Lung (tissue), 12 donors: ENCODE data around the gene KRTAP7-1. TPM values are rescaled to one million over a fixed set of nuclear protein-coding genes. Genes with fewer than 3 reads are reported as not detected.

Source experiments
- ATAC-seq: fragments of 200-7000 bp; cut with Tn5 transposase; one replicate; pipeline ENCODE4 v1.9.1; 2020; ENCODE audit warnings: moderate number of reproducible peaks; ENCODE audit not compliant: insufficient read depth, low FRiP score
- DNase-seq, 3 donors: peaks; one replicate each; pipeline ENCODE4 v3.0.0-alpha.2; 2013 to 2017
- H3K27ac ChIP-seq, 2 donors: one replicate each; pipeline ENCODE4 v1.5.1; 2013; ENCODE audit warnings: mild to moderate bottlenecking in 2 of 2, moderate library complexity in 2 of 2, control low read depth in 1 of 2, inconsistent platforms in 1 of 2, low read depth in 1 of 2, low read length in 1 of 2
- H3K27me3 ChIP-seq, 3 donors: one replicate each; pipeline ENCODE4 v1.5.1; 2013; ENCODE audit warnings: low read length in 2 of 3; ENCODE audit not compliant: control insufficient read depth in 3 of 3, insufficient read depth in 3 of 3
- H3K36me3 ChIP-seq, 4 donors: one replicate each; pipeline ENCODE4 v1.5.1; 2013; ENCODE audit warnings: low read length in 4 of 4, mild to moderate bottlenecking in 1 of 4, moderate library complexity in 1 of 4; ENCODE audit not compliant: control insufficient read depth in 4 of 4, insufficient read depth in 4 of 4
- H3K4me1 ChIP-seq, 5 donors: one replicate each; pipeline ENCODE4 v1.5.1; 2013; ENCODE audit warnings: low read length in 5 of 5, mild to moderate bottlenecking in 2 of 5, moderate library complexity in 1 of 5; ENCODE audit not compliant: control insufficient read depth in 5 of 5, insufficient read depth in 5 of 5
- H3K4me3 ChIP-seq: one replicate; pipeline ENCODE4 v1.5.1; 2013; ENCODE audit warnings: mild to moderate bottlenecking, control low read depth, moderate library complexity
- H3K9ac ChIP-seq, 2 donors: one replicate each; pipeline ENCODE4 v1.5.1; 2013; ENCODE audit warnings: low read length in 2 of 2, control low read depth in 1 of 2; ENCODE audit not compliant: insufficient read depth in 1 of 2
- H3K9me3 ChIP-seq, 4 donors: one replicate each; pipeline ENCODE4 v1.5.1; 2013; ENCODE audit warnings: low read length in 3 of 4, mild to moderate bottlenecking in 1 of 4, moderate library complexity in 1 of 4; ENCODE audit not compliant: control insufficient read depth in 4 of 4, insufficient read depth in 3 of 4
- CTCF ChIP-seq: IDR thresholded peaks from 2 replicates; pipeline ENCODE4 v1.5.1; 2012; ENCODE audit warnings: mild to moderate bottlenecking; ENCODE audit errors: control extremely low read depth, extremely low read depth
- WGBS, 2 donors: extraction: QIAGEN DNeasy Blood & Tissue Kit; methylation state at CpG; one replicate each; pipeline ENCODE4 v1.1.7; 2013; 5-methylcytosine and 5-hydroxymethylcytosine counted together
- polyA plus RNA-seq, 2 donors: library from polyadenylated mRNA; stranded (reverse); fragments of 200-250 nt; gene quantifications; one replicate each; pipeline ENCODE4 v1.2.1, GENCODE V29; 2013
- total RNA-seq, 2 donors: library from RNA; depleted of rRNA in 1 of 2; stranded (reverse); fragments of >200 nt in 1 of 2; gene quantifications; one replicate each; pipeline ENCODE4 v1.2.1, GENCODE V29; 2014 to 2021
- donor health status: control.
- donor health status: control.
- donor health status: Bipolar disorder and iron deficiency.
- donor health status: healthy.
- donor health status: DM: yes; HTN: yes; CAD: no.

KRTAP7-1 gene
- total and polyA plus RNA-seq, 4 donors = not detected

GRCh38 chr21:30842990-30843389 is 13.4 kb upstream of the KRTAP7-1 start:
- DNase-seq = no peak
- no peaks in the 10 kb centered on the region for H3K36me3 ChIP-seq
- H3K27ac ChIP-seq = no peak overlapping the region
- H3K4me3 ChIP-seq = no peak overlapping the region
- peaks cover 0 to under 1% (median 0%) of the 10 kb centered on the region in 5 donors for H3K4me1 ChIP-seq
- ATAC-seq = no peak
- TF ChIP-seq CTCF = no peak
- no peaks in the 10 kb centered on the region for H3K9me3 ChIP-seq
- H3K9ac ChIP-seq = no peak overlapping the region
- no peaks in the 10 kb centered on the region for H3K27me3 ChIP-seq

GRCh38 chr21:30839304-30839703 is 9.7 kb upstream of the KRTAP7-1 start:
- ATAC-seq (no peak), DNase-seq (peak; percentile 11 to 47 (median 34))
- no peaks in the 10 kb centered on the region for H3K36me3 ChIP-seq
- H3K4me3 ChIP-seq = no peak overlapping the region
- 30 to 33% methylated on average over 5 of the region's 5 CpGs for WGBS, 2 donors
- TF ChIP-seq CTCF = no peak
- H3K9me3 ChIP-seq = no peaks in the 10 kb centered on the region
- H3K4me1 ChIP-seq = no peaks in the 10 kb centered on the region
- no peak overlapping the region for H3K27ac ChIP-seq
- no peaks in the 10 kb centered on the region for H3K27me3 ChIP-seq
- no peak overlapping the region for H3K9ac ChIP-seq

GRCh38 chr21:30838536-30838935 is 9.0 kb upstream of the KRTAP7-1 start:
- no peak overlapping the region for H3K27ac ChIP-seq
- no peaks in the 10 kb centered on the region for H3K36me3 ChIP-seq
- H3K4me3 ChIP-seq = no peak overlapping the region
- H3K9me3 ChIP-seq = no peaks in the 10 kb centered on the region
- TF ChIP-seq CTCF = no peak
- H3K4me1 ChIP-seq = no peaks in the 10 kb centered on the region
- H3K27me3 ChIP-seq = no peaks in the 10 kb centered on the region
- DNase-seq (no peak), ATAC-seq (no peak)
- WGBS, 2 donors = 93 to 94% methylated on average over 6 of the region's 6 CpGs
- no peak overlapping the region for H3K9ac ChIP-seq

GRCh38 chr21:30831194-30831765 is 1.7 kb upstream of the KRTAP7-1 start:
- Histone ChIP-seq H3K27me3 (no peaks in the 10 kb centered on the region), H3K4me3 (no peak overlapping the region), H3K9ac (no peak overlapping the region), H3K27ac (no peak overlapping the region), H3K4me1 (no peaks in the 10 kb centered on the region), H3K9me3 (peaks cover 0 to 4% (median 0%) of the 10 kb centered on the region in 4 donors), H3K36me3 (no peaks in the 10 kb centered on the region)
- ATAC-seq (no peak), DNase-seq (peak in 1 of 3 donors; percentile 9)
- WGBS, 2 donors = 40% methylated on average over 6 of the region's 6 CpGs
- TF ChIP-seq CTCF = no peak
